Activated CD4-positive, alpha-beta T cell treated with anti-CD3 and anti-CD28 coated beads for 36 hours (primary cell): ENCODE data around the gene RABGGTA. TPM values are rescaled to one million over a fixed set of nuclear protein-coding genes. Genes with fewer than 3 reads are reported as not detected.
"Not testable (repeated sequence)": the region's sequence is repeated elsewhere in the genome, so short reads cannot be mapped to it uniquely, and the experiment has no call there.

Experiments
- ATAC-seq: fragments of 200-7000 bp; cut with Tn5 transposase; one replicate; pipeline ENCODE4 v1.10.0; 2021; ENCODE audit warnings: mild to moderate bottlenecking, moderate library complexity
- CTCF ChIA-PET: fragments of 350-600 bp; sonication (Branson Sonifier 250); formaldehyde crosslinking; loops from one replicate; lab custom pipeline; 2021; ENCODE audit warnings: antibody characterized with exemption; lab: Charles Lee
- POLR2A ChIA-PET: fragments of 350-600 bp; sonication (Branson Sonifier 250); formaldehyde crosslinking; loops from one replicate; lab custom pipeline; 2021; ENCODE audit warnings: antibody characterized with exemption, inconsistent platforms; lab: Charles Lee
- DNase-seq: peaks from one replicate; pipeline ENCODE4 v3.0.0-alpha.2; 2020
- H3K27ac Mint-ChIP-seq: one replicate; pipeline ENCODE4 v1.8.0; 2021; ENCODE audit warnings: mixed read lengths
- H3K27me3 Mint-ChIP-seq: one replicate; pipeline ENCODE4 v1.8.0; 2021; ENCODE audit warnings: mixed read lengths
- H3K36me3 Mint-ChIP-seq: one replicate; pipeline ENCODE4 v1.8.0; 2021; ENCODE audit warnings: low read depth, mixed read lengths
- H3K4me1 Mint-ChIP-seq: one replicate; pipeline ENCODE4 v1.8.0; 2021; ENCODE audit warnings: mixed read lengths
- H3K4me3 Mint-ChIP-seq: one replicate; pipeline ENCODE4 v1.8.0; 2021; ENCODE audit warnings: mild to moderate bottlenecking, moderate library complexity, mixed read lengths
- H3K9me3 Mint-ChIP-seq: one replicate; pipeline ENCODE4 v1.8.0; 2021; ENCODE audit warnings: low read depth, mixed read lengths
- intact Hi-C, 2 experiments: fragments of 100-400 bp; cut with DNase I in 1 of 2; cut with micrococcal nuclease in 1 of 2; formaldehyde crosslinking; loops; one replicate each; pipeline versions ENCODE4 v1.14.2 to v1.15.1; 2022 to 2024; cut with DNase I, micrococcal nuclease
- total RNA-seq, 2 experiments: library from RNA; stranded (reverse); gene quantifications; one replicate each; pipeline ENCODE4 v1.2.3, GENCODE V29; 2021

Gene RABGGTA
- total RNA-seq, 2 experiments from 2014 or later = 52.1 to 56.0 TPM

- DNase-seq, H3K9me3 Mint-ChIP-seq, H3K27me3 Mint-ChIP-seq, H3K27ac Mint-ChIP-seq, ATAC-seq, intact Hi-C loops, H3K4me3 Mint-ChIP-seq: not testable (repeated sequence)
- H3K36me3 Mint-ChIP-seq = peaks cover 14% of the 10 kb centered on the region
- ChIA-PET POLR2A (interaction anchor here (0.7 kb wide), 1 partner anchor 45 kb away, joined by 8 read pairs; no protein-coding TSS in a partner anchor), CTCF (interaction anchor here (0.6 to 2.2 kb wide), 2 partner anchors 20 to 37 kb away, joined by 3 to 5 read pairs; partner anchors contain the start of gene TINF2)
- peaks cover 16% of the 10 kb centered on the region for H3K4me1 Mint-ChIP-seq
Observed at GRCh38 chr14:24222987-24223386, 48.4 kb downstream of the RABGGTA start.

- CTCF ChIA-PET = interaction anchor here (1.1 to 2.0 kb wide), 3 partner anchors 18 to 212 kb away, joined by 5 to 9 read pairs (median 5); partner anchors contain the start of gene CIDEB
- H3K4me3 Mint-ChIP-seq = no peak overlapping the region
Observed at GRCh38 chr14:24219521-24219920, 51.9 kb downstream of the RABGGTA start.

DNA sequence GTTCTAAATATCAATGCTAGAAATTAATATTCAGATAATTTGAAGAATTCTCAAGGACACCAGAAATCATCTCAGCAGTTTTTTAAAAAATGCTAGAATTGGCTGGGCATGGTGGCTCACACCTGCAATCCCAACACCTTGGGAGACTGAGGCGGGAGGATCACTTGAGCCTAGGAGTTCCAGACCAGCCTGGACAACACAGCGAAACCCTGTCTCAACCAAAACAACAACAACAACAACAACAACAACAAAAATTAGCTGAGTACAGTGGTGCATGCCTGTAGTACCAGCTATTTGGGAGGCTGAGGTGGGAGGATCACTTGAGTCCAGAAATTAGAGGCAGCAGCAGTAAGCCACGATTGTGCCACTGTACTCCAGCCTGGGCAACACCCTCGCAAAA, 52.3 kb downstream of the RABGGTA start:
- intact Hi-C loops = loop anchor here in 1 of 2 experiments (5.0 kb wide), 1 partner anchor 223 kb away; the partner anchor contains the start of gene SDR39U1
- POLR2A ChIA-PET = interaction anchor here (0.7 kb wide), 1 partner anchor 62 kb away, joined by 3 read pairs; no protein-coding TSS in a partner anchor
- H3K9me3 Mint-ChIP-seq = no peaks in the 10 kb centered on the region
- CTCF ChIA-PET = interaction anchor here (1.3 to 2.0 kb wide), 2 partner anchors 89 to 212 kb away, joined by 5 to 9 read pairs; partner anchors contain the start of gene CIDEB
- ATAC-seq = no peak
- H3K4me1 Mint-ChIP-seq = peaks cover 23% of the 10 kb centered on the region
- no peak for DNase-seq
- no peak overlapping the region for H3K4me3 Mint-ChIP-seq
- no peak overlapping the region for H3K27ac Mint-ChIP-seq
- H3K36me3 Mint-ChIP-seq = peaks cover 12% of the 10 kb centered on the region
- no peaks in the 10 kb centered on the region for H3K27me3 Mint-ChIP-seq

More at GRCh38 chr14:24219521-24219920, 51.9 kb downstream of the RABGGTA start:
- POLR2A ChIA-PET = interaction anchor here (0.7 kb wide), 1 partner anchor 62 kb away, joined by 3 read pairs; no protein-coding TSS in a partner anchor
- H3K36me3 Mint-ChIP-seq = peaks cover 10% of the 10 kb centered on the region
- intact Hi-C loops = loop anchor here in 1 of 2 experiments (5.0 kb wide), 1 partner anchor 223 kb away; the partner anchor contains the start of gene SDR39U1
- no peak for ATAC-seq
- H3K27me3 Mint-ChIP-seq = no peaks in the 10 kb centered on the region
- no peak for DNase-seq
- peaks cover 20% of the 10 kb centered on the region for H3K4me1 Mint-ChIP-seq
- no peak overlapping the region for H3K27ac Mint-ChIP-seq
- H3K9me3 Mint-ChIP-seq = no peaks in the 10 kb centered on the region

DNA sequence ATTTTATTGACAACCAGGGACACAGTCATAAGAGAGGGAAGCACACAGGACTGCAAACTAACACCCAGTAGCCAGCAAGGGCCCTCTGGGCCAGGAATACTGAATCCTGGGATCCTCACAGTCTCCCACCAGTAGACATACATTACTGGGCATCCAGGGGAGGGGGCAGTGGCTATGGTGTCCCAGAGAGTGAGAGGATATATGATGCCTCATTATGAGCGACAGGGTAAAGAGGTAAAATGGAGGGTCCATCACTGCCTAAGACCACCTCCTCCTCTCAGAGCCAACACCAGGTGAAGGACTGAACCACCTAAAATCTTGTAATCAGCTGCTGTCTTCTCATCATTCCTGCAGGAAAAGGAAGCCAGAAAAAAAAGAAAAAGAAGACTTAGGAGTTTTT, 54.5 kb downstream of the RABGGTA start:
- H3K27ac Mint-ChIP-seq = peak overlapping the region; percentile 95
- ATAC-seq, H3K9me3 Mint-ChIP-seq, POLR2A ChIA-PET, DNase-seq, H3K4me3 Mint-ChIP-seq, H3K27me3 Mint-ChIP-seq: not testable (repeated sequence)
- intact Hi-C loops = loop anchor here (1.0 to 5.0 kb wide), 5 partner anchors 80 to 225 kb away; partner anchors contain the start of genes CBLN3 (in 1 of the 2), KHNYN (in 1 of the 2) and SDR39U1 (in 1 of the 2)
- H3K4me1 Mint-ChIP-seq = peaks cover 36% of the 10 kb centered on the region
- CTCF ChIA-PET = interaction anchor here (1.6 to 2.2 kb wide), 7 partner anchors 8 to 81 kb away, joined by 4 to 35 read pairs (median 9); partner anchors contain the start of genes DHRS1, NOP9 and TINF2
- H3K36me3 Mint-ChIP-seq = peaks cover 24% of the 10 kb centered on the region

DNA sequence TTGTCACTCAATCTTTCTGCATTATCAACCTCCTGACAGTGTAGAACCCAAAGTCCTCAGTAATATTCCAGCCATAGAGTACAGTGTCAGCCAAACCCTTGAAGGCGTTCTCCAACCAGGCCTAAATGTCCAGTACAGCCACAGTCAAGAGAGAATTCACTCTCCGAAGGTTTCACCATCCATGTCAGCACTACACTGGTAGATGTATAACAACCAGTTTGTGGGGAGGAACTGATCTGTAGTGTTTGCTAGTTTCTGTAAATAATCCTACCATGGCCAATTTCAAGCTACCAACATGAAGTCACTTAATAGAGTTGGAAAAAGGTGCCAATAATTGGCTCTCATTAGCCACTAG, 55.1 kb downstream of the RABGGTA start:
- H3K27ac Mint-ChIP-seq = peak overlapping the region; percentile 95
- ChIA-PET CTCF (interaction anchor here (0.6 to 3.8 kb wide), 21 partner anchors 9 to 220 kb away, joined by 3 to 44 read pairs (median 6); partner anchors contain the start of genes CBLN3, CIDEB, DHRS1 and KHNYN), POLR2A (interaction anchor here (0.5 to 1.2 kb wide), 3 partner anchors 26 to 107 kb away, joined by 3 to 6 read pairs (median 3); partner anchors contain the start of genes IRF9 and TINF2)
- DNase-seq (no peak), ATAC-seq (no peak)
- H3K27me3 Mint-ChIP-seq = no peaks in the 10 kb centered on the region
- intact Hi-C loops = loop anchor here (1.0 to 5.0 kb wide), 5 partner anchors 81 to 226 kb away; partner anchors contain the start of genes CBLN3 (in 1 of the 2), KHNYN (in 1 of the 2) and SDR39U1 (in 1 of the 2)
- peaks cover 41% of the 10 kb centered on the region for H3K4me1 Mint-ChIP-seq
- H3K9me3 Mint-ChIP-seq = no peaks in the 10 kb centered on the region
- H3K36me3 Mint-ChIP-seq = peaks cover 29% of the 10 kb centered on the region
- H3K4me3 Mint-ChIP-seq = peak overlapping the region; percentile 92

Other genes starting within 250 kb of the RABGGTA start
- gene CARMIL3, start 219.6 kb downstream of the RABGGTA start, total RNA-seq = under 1 TPM; 0.74 to 0.91 TPM
- gene CPNE6, start 200.0 kb downstream of the RABGGTA start, total RNA-seq = not detected
- 100 to 1,000 TPM; 101 to 115 TPM for gene PCK2, start 177.3 kb downstream of the RABGGTA start, total RNA-seq
- gene DCAF11, start 156.8 kb downstream of the RABGGTA start, total RNA-seq = 10 to 100 TPM; 74.0 to 86.2 TPM
- 1 to 10 TPM; 1.5 to 1.6 TPM for gene NRL, start 156.6 kb downstream of the RABGGTA start, total RNA-seq
- gene FITM1, start 140.9 kb downstream of the RABGGTA start, total RNA-seq = under 1 TPM in 1 of 2 experiments, not detected in 1; 0.53 TPM
- 100 to 1,000 TPM; 414 to 418 TPM for gene PSME1, start 135.4 kb downstream of the RABGGTA start, total RNA-seq
- gene EMC9, start 130.0 kb downstream of the RABGGTA start, total RNA-seq = 10 to 100 TPM; 36.9 to 46.7 TPM
- 100 to 1,000 TPM; 445 to 459 TPM for gene PSME2, start 125.0 kb downstream of the RABGGTA start, total RNA-seq
- 10 to 100 TPM; 73.7 to 98.4 TPM for gene RNF31, start 124.1 kb downstream of the RABGGTA start, total RNA-seq
- 100 to 1,000 TPM; 172 to 209 TPM for gene IRF9, start 110.3 kb downstream of the RABGGTA start, total RNA-seq
- 10 to 100 TPM; 25.6 to 27.7 TPM for gene REC8, start 99.5 kb downstream of the RABGGTA start, total RNA-seq
- gene IPO4, start 82.8 kb downstream of the RABGGTA start, total RNA-seq = 10 to 100 TPM; 73.4 to 73.7 TPM
- gene TM9SF1, start 76.2 kb downstream of the RABGGTA start, total RNA-seq = 10 to 100 TPM; 17.0 to 24.4 TPM
- under 1 TPM; 0.14 to 0.30 TPM for gene TSSK4, start 65.9 kb downstream of the RABGGTA start, total RNA-seq
- gene CHMP4A, start 58.1 kb downstream of the RABGGTA start, total RNA-seq = 10 to 100 TPM; 48.8 to 73.0 TPM
- 10 to 100 TPM in 1 of 2 experiments, 1 to 10 TPM in 1; 4.5 to 11.7 TPM for gene MDP1, start 55.5 kb downstream of the RABGGTA start, total RNA-seq
- gene NEDD8, start 39.2 kb downstream of the RABGGTA start, total RNA-seq = 100 to 1,000 TPM; 187 to 217 TPM
- gene GMPR2, start 38.7 kb downstream of the RABGGTA start, total RNA-seq = 10 to 100 TPM; 56.7 to 59.6 TPM
- 100 to 1,000 TPM in 1 of 2 experiments, 10 to 100 TPM in 1; 87.4 to 108 TPM for gene TINF2, start 29.0 kb downstream of the RABGGTA start, total RNA-seq
- 1 to 10 TPM; 4.8 to 7.4 TPM for gene TGM1, start 8.4 kb downstream of the RABGGTA start, total RNA-seq
- 10 to 100 TPM; 11.7 to 14.6 TPM for gene DHRS1, start 28.2 kb upstream of the RABGGTA start, total RNA-seq
- gene NOP9, start 28.3 kb upstream of the RABGGTA start, total RNA-seq = 10 to 100 TPM; 24.4 to 32.5 TPM
- 10 to 100 TPM; 11.1 to 14.0 TPM for gene CIDEB, start 36.4 kb upstream of the RABGGTA start, total RNA-seq
- 1 to 10 TPM; 7.5 to 9.5 TPM for gene LTB4R2, start 38.5 kb upstream of the RABGGTA start, total RNA-seq
- gene LTB4R, start 39.9 kb upstream of the RABGGTA start, total RNA-seq = 10 to 100 TPM; 10.1 to 14.2 TPM
- gene ADCY4, start 63.5 kb upstream of the RABGGTA start, total RNA-seq = 1 to 10 TPM; 1.4 to 1.8 TPM
- 1 to 10 TPM; 8.9 to 9.4 TPM for gene RIPK3, start 68.4 kb upstream of the RABGGTA start, total RNA-seq
- gene NFATC4, start 96.6 kb upstream of the RABGGTA start, total RNA-seq = under 1 TPM; 0.11 to 0.30 TPM
- gene NYNRIN, start 127.4 kb upstream of the RABGGTA start, total RNA-seq = under 1 TPM; 0.07 to 0.16 TPM
- gene CBLN3, start 158.1 kb upstream of the RABGGTA start, total RNA-seq = 10 to 100 TPM; 11.6 to 12.2 TPM
- gene KHNYN, start 158.4 kb upstream of the RABGGTA start, total RNA-seq = 10 to 100 TPM; 50.6 to 58.1 TPM
- 10 to 100 TPM; 40.9 to 47.8 TPM for gene SDR39U1, start 171.2 kb upstream of the RABGGTA start, total RNA-seq
- gene CMA1, start 236.7 kb upstream of the RABGGTA start, total RNA-seq = under 1 TPM in 1 of 2 experiments, not detected in 1; 0.39 TPM